Caco-2 (cell line): Measurements from ENCODE around the gene CABP1. TPM values are rescaled to one million over a fixed set of nuclear protein-coding genes. Genes with fewer than 3 reads are reported as not detected.

Experiments used
- BruUV-seq: library from RNA; stranded (reverse); fragments of 400-500 nt; replicated peaks from 2 replicates; lab custom pipeline; 2021; lab: Mats Ljungman, UMichigan
- CTCF ChIA-PET: fragments of 300-600 bp; sonication (Branson Sonifier 250); formaldehyde crosslinking; loops from one replicate; lab custom pipeline; 2022; ENCODE audit warnings: antibody characterized with exemption; lab: Charles Lee
- POLR2A ChIA-PET: fragments of 300-600 bp; sonication (Branson Sonifier 250); formaldehyde crosslinking; loops from one replicate; lab custom pipeline; 2022; ENCODE audit warnings: antibody characterized with exemption; lab: Charles Lee
- DNase-seq, 2 experiments: peaks; one replicate each; pipeline versions ENCODE4 v3.0.0 to v3.0.0-alpha.2; 2020 to 2022
- H3K27me3 ChIP-seq: replicated peaks from 2 replicates; pipeline ENCODE4 v1.6.0; 2011; ENCODE audit warnings: low read length; ENCODE audit not compliant: control insufficient read depth, insufficient read depth
- H3K36me3 ChIP-seq: 2 replicates; pipeline ENCODE4 v1.5.1; 2011; ENCODE audit warnings: low read length; ENCODE audit not compliant: control insufficient read depth, insufficient read depth
- H3K4me1 ChIP-seq: fragments of 250-450 bp; sonication (Bioruptor Pico); 2 replicates; pipeline ENCODE4 v1.5.1; 2020; ENCODE audit warnings: mild to moderate bottlenecking
- H3K4me3 ChIP-seq: 2 replicates; pipeline ENCODE4 v1.5.1; 2011; ENCODE audit warnings: low read depth, mild to moderate bottlenecking, control low read depth, low read length
- H3K9me3 ChIP-seq: fragments of 250-450 bp; sonication (Bioruptor Pico); 2 replicates; pipeline ENCODE4 v1.5.1; 2020; ENCODE audit warnings: mild to moderate bottlenecking, moderate library complexity
- H3K27ac Mint-ChIP-seq: one replicate; pipeline ENCODE4 v1.8.0; 2022; ENCODE audit warnings: mixed read lengths; ENCODE audit not compliant: unreplicated experiment
- H3K27me3 Mint-ChIP-seq: one replicate; pipeline ENCODE4 v1.8.0; 2022; ENCODE audit warnings: mixed read lengths; ENCODE audit not compliant: insufficient read depth, unreplicated experiment
- H3K36me3 Mint-ChIP-seq: one replicate; pipeline ENCODE4 v1.8.0; 2022; ENCODE audit warnings: mild to moderate bottlenecking, mixed read lengths; ENCODE audit not compliant: insufficient read depth, unreplicated experiment
- H3K4me1 Mint-ChIP-seq: one replicate; pipeline ENCODE4 v1.8.0; 2022; ENCODE audit warnings: low read depth, mixed read lengths; ENCODE audit not compliant: unreplicated experiment
- H3K4me3 Mint-ChIP-seq: one replicate; pipeline ENCODE4 v1.8.0; 2022; ENCODE audit warnings: mild to moderate bottlenecking, moderate library complexity, mixed read lengths; ENCODE audit not compliant: unreplicated experiment
- H3K9me3 Mint-ChIP-seq: one replicate; pipeline ENCODE4 v1.8.0; 2022; ENCODE audit warnings: mixed read lengths; ENCODE audit not compliant: unreplicated experiment
- intact Hi-C: fragments of 100-400 bp; cut with micrococcal nuclease; formaldehyde crosslinking; loops from one replicate; pipeline ENCODE4 v1.10.0; 2022; ENCODE audit not compliant: unreplicated experiment
- total RNA-seq: library from RNA; stranded (reverse); gene quantifications from 2 replicates; pipeline ENCODE4 v1.2.3, GENCODE V29; 2022
- TF ChIP-seq, protein P1 (sequence below), 2 experiments: fragments of 200-600 bp in 1 of 2; IDR thresholded peaks; 1 replicate in 1 of 2; 2 replicates in 1 of 2; pipeline versions ENCODE4 v1.5.1 to v1.8.0; 2011 to 2022; ENCODE audit warnings: antibody characterized with exemption in 1 of 2, control low read depth in 1 of 2, inconsistent platforms in 1 of 2, low read depth in 1 of 2, low read length in 1 of 2, mild to moderate bottlenecking in 1 of 2, moderate library complexity in 1 of 2; ENCODE audit not compliant: insufficient read depth in 1 of 2, severe bottlenecking in 1 of 2, unreplicated experiment in 1 of 2

The CABP1 gene
- total RNA-seq, 1 experiment from 2014 or later: 0.95 TPM

DNA sequence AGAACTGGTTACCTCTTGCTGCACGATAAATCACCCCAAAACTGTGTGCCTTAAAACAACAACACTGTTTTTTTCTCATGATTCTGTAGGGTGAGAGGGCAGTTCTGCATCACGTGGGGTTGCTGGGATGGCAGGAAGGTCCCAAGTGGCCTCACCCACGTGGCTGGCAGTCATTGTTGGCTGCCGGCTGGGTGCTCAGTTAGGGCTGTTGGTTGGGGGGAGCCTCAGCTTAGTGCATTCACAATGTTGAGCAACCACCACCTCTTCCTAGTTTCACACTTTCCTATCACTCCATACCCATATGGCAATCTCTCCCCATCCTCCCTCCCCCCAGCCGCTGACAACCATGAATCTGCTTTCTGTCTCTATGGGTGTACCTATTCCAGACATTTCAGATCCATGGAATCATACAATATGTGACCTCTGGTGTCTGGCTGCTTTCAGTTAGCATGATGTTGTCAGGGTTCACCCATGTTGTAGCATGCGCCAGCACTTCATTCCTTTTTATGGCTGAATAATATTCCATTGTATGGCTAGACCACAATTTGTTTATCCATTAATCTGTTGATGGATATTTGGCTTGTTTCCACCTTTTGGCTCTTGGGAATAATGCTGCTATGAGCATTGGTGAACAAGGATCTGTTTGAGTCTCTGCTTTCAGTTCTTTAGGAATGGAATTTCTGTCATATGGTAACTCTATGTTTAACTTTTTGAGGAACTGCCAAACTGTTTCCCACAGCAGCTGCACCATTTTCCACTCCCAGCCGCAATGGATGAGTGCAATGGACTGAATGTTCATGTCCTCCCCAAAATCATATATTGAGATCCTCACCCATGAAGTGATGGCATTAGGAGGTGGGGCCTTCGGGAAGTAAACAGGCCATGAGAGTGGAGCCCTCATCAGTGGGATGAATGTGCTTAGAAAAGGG lies 48.0 kb upstream of the CABP1 start:
- H3K27ac Mint-ChIP-seq: no peak overlapping the region
- no peak overlapping the region for H3K4me3 Mint-ChIP-seq
- intact Hi-C loops: no loop called here
- TF ChIP-seq, protein P1, sequence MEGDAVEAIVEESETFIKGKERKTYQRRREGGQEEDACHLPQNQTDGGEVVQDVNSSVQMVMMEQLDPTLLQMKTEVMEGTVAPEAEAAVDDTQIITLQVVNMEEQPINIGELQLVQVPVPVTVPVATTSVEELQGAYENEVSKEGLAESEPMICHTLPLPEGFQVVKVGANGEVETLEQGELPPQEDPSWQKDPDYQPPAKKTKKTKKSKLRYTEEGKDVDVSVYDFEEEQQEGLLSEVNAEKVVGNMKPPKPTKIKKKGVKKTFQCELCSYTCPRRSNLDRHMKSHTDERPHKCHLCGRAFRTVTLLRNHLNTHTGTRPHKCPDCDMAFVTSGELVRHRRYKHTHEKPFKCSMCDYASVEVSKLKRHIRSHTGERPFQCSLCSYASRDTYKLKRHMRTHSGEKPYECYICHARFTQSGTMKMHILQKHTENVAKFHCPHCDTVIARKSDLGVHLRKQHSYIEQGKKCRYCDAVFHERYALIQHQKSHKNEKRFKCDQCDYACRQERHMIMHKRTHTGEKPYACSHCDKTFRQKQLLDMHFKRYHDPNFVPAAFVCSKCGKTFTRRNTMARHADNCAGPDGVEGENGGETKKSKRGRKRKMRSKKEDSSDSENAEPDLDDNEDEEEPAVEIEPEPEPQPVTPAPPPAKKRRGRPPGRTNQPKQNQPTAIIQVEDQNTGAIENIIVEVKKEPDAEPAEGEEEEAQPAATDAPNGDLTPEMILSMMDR (IDR thresholded peaks at IDR 0.05; ENCODE audit: insufficient read depth in 1 of 2, low read depth in 1 of 2, low read length in 1 of 2, severe bottlenecking in 1 of 2, unreplicated experiment in 1 of 2): no peak
- no peaks in the 10 kb centered on the region for H3K27me3 ChIP-seq
- DNase-seq: no peak
- no peaks in the 10 kb centered on the region for H3K27me3 Mint-ChIP-seq
- no TSS peak for BruUV-seq
- no peaks in the 10 kb centered on the region for H3K4me1 ChIP-seq
- H3K36me3 ChIP-seq: no peaks in the 10 kb centered on the region
- H3K4me1 Mint-ChIP-seq: no peaks in the 10 kb centered on the region
- no peaks in the 10 kb centered on the region for H3K9me3 Mint-ChIP-seq
- H3K4me3 ChIP-seq: no peak overlapping the region
- CTCF ChIA-PET: no interaction called here
- POLR2A ChIA-PET: no interaction called here
- H3K9me3 ChIP-seq: no peaks in the 10 kb centered on the region
- H3K36me3 Mint-ChIP-seq: no peaks in the 10 kb centered on the region

DNA sequence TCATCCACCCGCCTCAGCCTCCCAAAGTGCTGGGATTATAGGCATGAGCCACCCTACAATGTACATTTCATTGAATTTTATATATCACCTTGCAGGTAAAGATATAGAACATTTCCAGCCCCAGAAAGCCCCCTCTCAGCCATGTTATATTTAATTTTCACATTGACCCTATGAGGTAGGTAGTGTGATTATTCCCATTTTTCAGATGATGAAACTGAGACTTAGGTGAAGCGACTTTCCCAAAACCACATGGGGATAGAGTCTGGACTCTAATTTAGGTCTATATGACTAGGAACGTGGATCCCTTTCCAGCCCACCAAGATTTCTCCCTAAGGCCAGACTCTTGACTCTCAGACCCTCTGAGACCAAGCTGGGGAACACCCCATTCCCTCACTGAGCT lies 43.5 kb upstream of the CABP1 start:
- no TSS peak for BruUV-seq
- H3K27me3 Mint-ChIP-seq: no peaks in the 10 kb centered on the region
- TF ChIP-seq, protein P1 (IDR thresholded peaks at IDR 0.05; ENCODE audit: insufficient read depth in 1 of 2, low read depth in 1 of 2, low read length in 1 of 2, severe bottlenecking in 1 of 2, unreplicated experiment in 1 of 2): no peak
- DNase-seq: no peak
- CTCF ChIA-PET: interaction anchor here (1.6 kb wide), 1 partner anchor 52 kb away, joined by 3 read pairs; no protein-coding TSS in a partner anchor
- intact Hi-C loops: no loop called here
- no peaks in the 10 kb centered on the region for H3K4me1 ChIP-seq
- no peaks in the 10 kb centered on the region for H3K9me3 Mint-ChIP-seq
- H3K9me3 ChIP-seq: no peaks in the 10 kb centered on the region
- no peak overlapping the region for H3K4me3 Mint-ChIP-seq
- no peaks in the 10 kb centered on the region for H3K4me1 Mint-ChIP-seq
- H3K27me3 ChIP-seq: no peaks in the 10 kb centered on the region
- no peak overlapping the region for H3K27ac Mint-ChIP-seq
- H3K36me3 Mint-ChIP-seq: no peaks in the 10 kb centered on the region
- POLR2A ChIA-PET: no interaction called here
- no peak overlapping the region for H3K4me3 ChIP-seq
- H3K36me3 ChIP-seq: no peaks in the 10 kb centered on the region

DNA sequence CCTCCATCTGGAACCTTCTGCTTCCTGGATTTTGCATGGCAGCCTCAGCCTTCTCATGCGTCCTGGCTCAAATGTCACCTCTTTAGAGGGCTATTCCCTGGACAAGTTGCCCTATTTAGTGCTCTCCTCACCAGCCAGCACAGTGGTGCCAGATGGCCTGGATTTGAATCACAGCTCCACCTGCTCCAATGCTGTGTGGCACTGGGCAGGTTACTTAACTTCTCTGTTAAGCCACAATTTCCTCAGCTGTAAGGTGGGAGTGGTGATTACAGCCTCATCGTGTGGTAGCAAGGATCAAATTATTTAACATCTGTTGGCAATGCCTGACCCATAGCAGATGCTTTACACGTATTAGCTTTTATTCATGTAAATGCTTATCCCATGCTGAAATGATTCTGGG lies 42.6 kb upstream of the CABP1 start:
- no peak for DNase-seq
- intact Hi-C loops: no loop called here
- Mint-ChIP-seq H3K4me3 (no peak overlapping the region), H3K4me1 (no peaks in the 10 kb centered on the region), H3K36me3 (no peaks in the 10 kb centered on the region), H3K27ac (no peak overlapping the region), H3K9me3 (no peaks in the 10 kb centered on the region), H3K27me3 (no peaks in the 10 kb centered on the region)
- H3K9me3 ChIP-seq: no peaks in the 10 kb centered on the region
- CTCF ChIA-PET: interaction anchor here (1.6 kb wide), 1 partner anchor 51 kb away, joined by 3 read pairs; no protein-coding TSS in a partner anchor
- H3K36me3 ChIP-seq: no peaks in the 10 kb centered on the region
- H3K4me1 ChIP-seq: no peaks in the 10 kb centered on the region
- TF ChIP-seq, protein P1 (IDR thresholded peaks at IDR 0.05; ENCODE audit: insufficient read depth in 1 of 2, low read depth in 1 of 2, low read length in 1 of 2, severe bottlenecking in 1 of 2, unreplicated experiment in 1 of 2): no peak
- H3K27me3 ChIP-seq: no peaks in the 10 kb centered on the region
- H3K4me3 ChIP-seq: no peak overlapping the region
- BruUV-seq: no TSS peak
- POLR2A ChIA-PET: no interaction called here
